NCI-H82 treated with DMSO at 0.1 percent for 48 hours (cell line): ENCODE measurements around the gene ZNF519.

Experiments
- DNase-seq: peaks from one replicate; lab custom pipeline; 2025; ENCODE audit not compliant: unreplicated experiment; lab: John Stamatoyannopoulos, UW

ZNF519 gene

GRCh38 chr18:14100503-14101286, 31.5 kb downstream of the ZNF519 start:
- no peak for DNase-seq

GRCh38 chr18:14098428-14098827, 33.8 kb downstream of the ZNF519 start:
- DNase-seq: no peak

- DNase-seq: no peak
These were observed 34.5 kb downstream of the ZNF519 start for GRCh38 chr18:14097761-14098160.

DNA sequence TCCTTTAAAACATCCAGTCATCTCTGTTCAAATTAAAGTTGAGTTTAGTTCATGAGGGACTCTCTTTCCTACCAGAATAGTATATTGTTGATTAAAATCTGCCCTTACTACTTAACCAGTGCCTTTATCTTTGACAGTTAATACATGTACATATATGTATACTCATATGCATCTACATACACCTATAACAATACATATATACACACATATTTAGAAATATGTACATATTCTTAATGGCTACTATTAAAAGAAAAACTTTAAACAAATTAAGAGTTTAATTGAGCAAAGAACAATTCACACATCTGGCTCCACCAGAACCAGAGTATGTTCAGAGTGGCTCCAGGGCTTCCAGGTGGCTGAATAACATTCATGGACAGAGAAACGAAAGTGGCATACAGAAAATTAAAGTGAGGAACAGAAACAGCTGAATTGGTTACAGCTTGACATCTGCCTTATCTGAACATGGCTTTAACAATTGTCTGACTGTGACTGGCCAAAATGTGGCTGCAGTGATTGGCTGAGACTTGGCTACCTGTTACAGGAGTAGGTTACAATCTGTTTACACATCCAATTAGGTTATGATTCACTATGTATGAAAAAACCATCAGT, 38.8 kb downstream of the ZNF519 start:
- no peak for DNase-seq

GRCh38 chr18:14092625-14093306, 39.5 kb downstream of the ZNF519 start:
- DNase-seq: no peak

DNA sequence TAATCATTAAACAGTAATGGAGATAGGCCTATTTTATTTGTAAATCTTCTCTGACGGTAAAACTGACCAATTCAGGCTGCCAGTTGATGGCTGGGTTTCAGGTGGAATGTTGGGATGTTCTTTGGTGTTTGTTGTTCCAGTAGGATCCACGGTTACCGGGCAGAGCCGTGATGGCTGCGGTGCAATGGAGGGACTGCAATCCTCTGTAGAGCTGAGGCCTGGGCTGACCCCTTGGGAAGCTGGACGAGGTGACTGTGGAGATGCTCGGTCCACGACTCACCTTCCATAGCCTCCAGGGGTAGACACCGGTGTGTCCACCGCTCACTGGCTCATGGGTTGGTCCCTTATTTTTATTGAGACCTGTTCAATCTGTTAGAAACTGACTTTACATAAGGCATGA, 42.5 kb downstream of the ZNF519 start:
- DNase-seq: no peak

DNA sequence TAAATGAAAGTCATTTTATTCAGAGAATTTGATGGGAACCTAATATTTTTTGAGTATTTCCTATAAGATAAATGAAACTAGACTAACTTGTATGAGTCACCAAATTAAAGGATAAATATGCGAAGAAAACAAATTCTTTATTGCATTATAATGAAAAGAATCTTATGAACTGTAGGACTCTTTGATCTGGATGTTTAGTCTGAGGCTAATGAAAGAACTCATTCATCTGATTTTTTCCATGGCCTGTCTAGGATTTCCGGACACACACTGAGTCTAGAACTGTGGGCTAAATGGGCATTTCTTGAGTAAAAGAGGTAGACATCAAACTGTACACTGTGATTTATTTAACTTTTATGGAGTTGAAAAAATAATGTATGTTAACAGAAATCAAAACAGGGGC, 43.0 kb downstream of the ZNF519 start:
- DNase-seq: no peak

GRCh38 chr18:14086458-14087231, 45.6 kb downstream of the ZNF519 start:
- peak; percentile 1 for DNase-seq

DNA sequence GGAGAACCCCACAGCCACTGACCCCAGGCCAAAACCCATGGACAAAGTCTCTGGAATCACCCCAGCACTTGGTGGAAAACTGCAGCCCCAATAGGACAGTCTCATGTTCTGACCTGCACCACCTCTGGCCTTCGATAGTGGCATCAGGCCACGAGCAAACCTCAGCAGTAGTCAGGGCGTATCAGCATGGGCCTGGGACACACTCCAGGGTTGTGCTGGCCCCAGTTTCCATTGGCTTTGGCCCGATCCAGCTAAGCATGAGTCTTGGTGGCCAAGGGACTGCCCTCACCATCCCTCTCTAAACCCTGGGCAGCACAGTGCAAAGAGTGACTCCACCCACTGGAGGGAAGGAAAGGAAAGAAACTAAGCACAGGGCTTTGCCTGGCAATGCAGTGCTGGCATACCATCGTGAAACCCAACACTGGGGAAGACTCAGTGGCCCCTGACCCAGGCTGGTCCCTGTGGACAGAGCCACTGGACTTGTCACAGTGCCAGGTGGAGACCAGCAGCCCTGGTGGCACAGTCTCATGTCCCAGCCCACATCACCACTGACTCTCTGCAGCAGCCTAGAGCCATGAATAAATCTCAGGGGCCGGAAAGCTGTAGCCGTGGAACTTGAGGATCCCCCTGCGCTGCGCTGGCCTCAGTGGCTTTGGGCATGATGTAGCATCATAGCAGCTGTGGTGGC, 46.3 kb downstream of the ZNF519 start:
- DNase-seq: no peak

- no peak for DNase-seq
These were observed 57.0 kb downstream of the ZNF519 start for GRCh38 chr18:14075196-14075595.

DNA sequence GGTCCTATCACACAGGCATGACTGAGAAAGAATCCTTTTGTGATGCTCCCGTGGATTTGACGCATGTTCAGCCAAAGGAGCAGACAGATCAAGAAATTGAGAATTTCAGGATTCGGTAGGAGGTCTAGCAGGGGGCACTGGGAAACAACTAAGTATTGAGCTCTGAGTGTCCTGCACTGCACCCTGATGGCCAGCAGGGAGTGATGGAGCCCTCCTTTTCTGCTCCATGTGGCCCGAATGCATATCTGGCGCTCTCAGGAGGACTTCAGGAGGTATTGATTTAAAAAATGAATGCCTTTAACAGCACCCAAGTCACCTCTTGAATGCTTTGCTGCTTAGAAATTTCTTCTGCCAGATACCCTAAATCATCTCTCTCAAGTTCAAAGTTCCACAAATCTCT, 58.0 kb downstream of the ZNF519 start:
- DNase-seq: no peak

DNA sequence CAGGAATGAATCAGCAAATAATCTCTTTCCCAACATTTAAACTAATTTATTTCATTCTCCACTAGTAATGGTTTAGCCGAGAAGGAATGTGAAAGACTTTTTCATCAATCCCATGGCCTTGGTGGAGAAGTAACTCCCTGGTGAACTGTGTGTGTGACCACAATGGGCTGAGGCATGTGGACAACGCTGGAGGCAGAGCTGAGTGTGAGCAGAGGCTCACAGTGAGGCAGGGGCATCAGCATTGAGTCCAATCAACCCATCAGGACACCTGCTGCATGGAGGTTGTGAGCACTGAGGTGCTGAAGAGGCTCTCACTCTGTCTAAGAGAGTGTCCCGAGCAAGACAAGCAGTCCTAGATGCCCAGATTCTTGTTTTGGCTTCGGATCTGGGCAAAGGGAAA, 78.6 kb downstream of the ZNF519 start:
- DNase-seq: no peak
